ENCODE measurements around the gene APH1B. TPM values are rescaled to one million over a fixed set of nuclear protein-coding genes. Genes with fewer than 3 reads are reported as not detected.

APH1B gene
- total and polyA plus RNA-seq, 2 donors (not counting 3 experiments of a cell fraction or from before 2014, with no cell fraction given) = 14.6 to 24.6 TPM

GRCh38 chr15:63277893-63278456 is 570 bp downstream of the APH1B start:
- H3K36me3 ChIP-seq (ENCODE audit: control insufficient read depth in 2 of 2, extremely low read depth in 1 of 2, insufficient read depth in 2 of 2, low read length in 2 of 2) = no peaks in the 10 kb centered on the region
- peak overlapping the region; percentile 68 to 85 (median 73) for H3K4me3 ChIP-seq (replicated peaks in 1 of 3; ENCODE audit: insufficient read depth in 1 of 3, low read depth in 1 of 3, low read length in 3 of 3)
- TF ChIP-seq JUN (IDR thresholded peaks at IDR 0.05; ENCODE audit: borderline replicate concordance, insufficient read depth, insufficient read length, low read depth) (no peak), MYC (IDR thresholded peaks at IDR 0.05; ENCODE audit: low read depth, low read length) (no peak), POLR2AphosphoS5 (IDR thresholded peaks at IDR 0.05; ENCODE audit: insufficient read depth, low read depth, low read length) (no peak), MAX (IDR thresholded peaks at IDR 0.05; ENCODE audit: insufficient read depth, insufficient read length) (no peak), EZH2 (IDR thresholded peaks at IDR 0.05; ENCODE audit: borderline replicate concordance, low read depth, low read length, severe bottlenecking) (no peak), CTCF (IDR thresholded peaks at IDR 0.05; ENCODE audit: extremely low read depth in 1 of 2, insufficient read depth in 1 of 2, low read depth in 1 of 2, low read length in 2 of 2) (no peak), GATA2 (IDR thresholded peaks at IDR 0.05; ENCODE audit: insufficient read depth, insufficient read length, low read depth, low read length) (no peak), POLR2A (IDR thresholded peaks at IDR 0.05; ENCODE audit: low read depth, low read length) (no peak), FOS (IDR thresholded peaks at IDR 0.05; ENCODE audit: borderline replicate concordance, insufficient read depth, low read length) (no peak)
- no peak for DNase-seq (ENCODE audit: low read depth, low spot score)
- no peaks in the 10 kb centered on the region for H3K9me1 ChIP-seq (replicated peaks; ENCODE audit: control insufficient read depth, extremely low read depth, insufficient read depth, low read length)
- H3K4me1 ChIP-seq (ENCODE audit: control insufficient read depth, extremely low read depth, insufficient read depth, low read length) = peaks cover 9% of the 10 kb centered on the region
- H3K79me2 ChIP-seq (ENCODE audit: control insufficient read depth, insufficient read depth, low read length) = no peaks in the 10 kb centered on the region
- ChIA-PET POLR2A (interaction anchor here (0.6 kb wide), 1 partner anchor 89 kb away, joined by 3 read pairs; no protein-coding TSS in a partner anchor), CTCF (interaction anchor here (1.0 to 3.8 kb wide), 4 partner anchors 10 to 230 kb away, joined by 3 to 12 read pairs (median 4); no protein-coding TSS in a partner anchor)
- no peaks in the 10 kb centered on the region for H4K20me1 ChIP-seq (replicated peaks; ENCODE audit: control insufficient read depth, extremely low read depth, insufficient read depth, low read length)
- intact Hi-C loops (cut with micrococcal nuclease) (loop anchor here (1.0 to 2.0 kb wide), 4 partner anchors 33 to 156 kb away; partner anchors contain the start of genes RAB8B and RPS27L), dilution Hi-C loops (cut with MboI; ENCODE audit: extremely low pct_ligation_motif_present, low sequenced_read_pairs) (no loop called here)
- peak overlapping the region; percentile 88 for H2AFZ ChIP-seq (ENCODE audit: low read depth, low read length)
- peak overlapping the region; percentile 76 for H3K4me2 ChIP-seq (ENCODE audit: insufficient read depth, low read length)
- TSS peak; percentile 33 for BruUV-seq (replicated peaks)
- peak overlapping the region; percentile 84 for H3K9ac ChIP-seq (replicated peaks; ENCODE audit: extremely low read depth, insufficient read depth, low read length)
- peak overlapping the region; percentile 22 for H3K27ac ChIP-seq (ENCODE audit: insufficient read depth, low read depth, low read length)
- FAIRE-seq = no peak
- H3K27me3 ChIP-seq (ENCODE audit: control insufficient read depth in 2 of 2, insufficient read depth in 2 of 2, low read length in 2 of 2) = no peaks in the 10 kb centered on the region
- H3K9me3 ChIP-seq (replicated peaks; ENCODE audit: control insufficient read depth, insufficient read depth, low read length) = no peaks in the 10 kb centered on the region
